Measurements from ENCODE around the gene DIP2C. TPM values are rescaled to one million over a fixed set of nuclear protein-coding genes. Genes with fewer than 3 reads are reported as not detected.
A peak's percentile ranks its signal among the peaks of the same experiment; 100 is the strongest.
"Not testable (repeated sequence)": the region's sequence is repeated elsewhere in the genome, so short reads cannot be mapped to it uniquely, and the experiment has no call there.

Gene DIP2C
- polyA plus RNA-seq, 1 donor from 2014 or later, result 1.4 TPM

GRCh38 chr10:329361-330099 is 359.9 kb downstream of the DIP2C start:
- no peaks in the 10 kb centered on the region for H3K9me3 Mint-ChIP-seq
- H3K27me3 Mint-ChIP-seq, result peaks cover 10% of the 10 kb centered on the region
- H3K27ac Mint-ChIP-seq, result peak overlapping the region in 2 of 3 donors; percentile 26 to 87
- H3K4me3 Mint-ChIP-seq, result peak overlapping the region; percentile 30 to 97 (median 70)
- no peaks in the 10 kb centered on the region for H3K36me3 Mint-ChIP-seq
- H3K4me1 Mint-ChIP-seq, result peaks cover 23 to 41% (median 26%) of the 10 kb centered on the region in 3 donors

DNA sequence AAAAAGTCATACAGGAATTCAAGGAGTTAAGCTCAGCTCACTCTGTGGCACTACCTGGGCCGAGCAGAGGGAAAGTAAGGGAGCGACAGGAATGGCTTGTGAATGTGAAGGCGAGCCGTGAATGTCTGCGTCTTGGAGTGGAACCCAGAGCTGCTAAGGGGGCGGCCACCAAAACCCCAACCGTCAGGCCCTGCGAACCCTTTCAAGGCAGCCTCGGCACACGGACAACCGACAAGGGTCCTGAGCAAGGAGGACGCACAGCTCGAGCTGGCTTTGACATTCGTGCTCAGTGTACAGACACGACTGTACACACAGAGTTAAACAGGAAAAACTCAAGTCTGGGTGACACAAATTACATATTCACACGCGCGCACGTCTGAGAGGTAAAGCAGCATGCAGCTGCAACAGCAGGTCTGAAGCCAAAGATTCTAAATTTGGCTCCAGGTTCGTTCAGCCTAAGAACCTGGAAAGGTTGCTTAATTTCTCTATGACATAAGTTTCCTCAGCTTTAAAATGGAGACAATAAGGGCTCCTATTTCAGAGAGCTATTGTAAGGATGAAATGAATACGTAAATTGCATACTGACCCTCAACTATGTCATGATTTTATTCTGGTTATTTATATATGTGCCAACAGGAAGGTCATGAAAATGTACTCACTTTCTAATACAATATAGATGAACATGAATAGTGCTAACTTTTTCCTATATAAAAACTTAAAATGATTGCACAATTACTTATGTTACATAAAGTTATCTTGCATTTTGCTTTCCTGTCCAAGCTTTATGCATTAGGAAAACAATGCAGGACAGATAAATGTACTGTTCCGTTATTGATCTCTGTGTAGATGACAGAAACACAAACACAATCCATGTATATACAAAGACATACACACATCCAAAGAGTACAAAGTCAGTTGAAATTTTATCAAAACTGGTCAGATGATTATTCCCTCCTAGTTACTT is 361.3 kb downstream of the DIP2C start:
- Mint-ChIP-seq H3K9me3 (no peaks in the 10 kb centered on the region), H3K36me3 (no peaks in the 10 kb centered on the region), H3K27me3 (peaks cover 17% of the 10 kb centered on the region), H3K27ac (no peak overlapping the region), H3K4me1 (peaks cover 26 to 40% (median 28%) of the 10 kb centered on the region in 3 donors), H3K4me3 (no peak overlapping the region)

GRCh38 chr10:326894-327635 is 362.4 kb downstream of the DIP2C start:
- no peaks in the 10 kb centered on the region for H3K9me3 Mint-ChIP-seq
- H3K36me3 Mint-ChIP-seq, result no peaks in the 10 kb centered on the region
- peak overlapping the region in 1 of 3 donors; percentile 35 for H3K27ac Mint-ChIP-seq

GRCh38 chr10:326350-326749 is 363.1 kb downstream of the DIP2C start:
- no peak overlapping the region for H3K4me3 Mint-ChIP-seq
- H3K36me3 Mint-ChIP-seq, result no peaks in the 10 kb centered on the region
- peaks cover 17% of the 10 kb centered on the region for H3K27me3 Mint-ChIP-seq
- peak overlapping the region in 1 of 3 donors; percentile 35 for H3K27ac Mint-ChIP-seq
- no peaks in the 10 kb centered on the region for H3K9me3 Mint-ChIP-seq
- H3K4me1 Mint-ChIP-seq, result peaks cover 18 to 26% (median 24%) of the 10 kb centered on the region in 3 donors

More at GRCh38 chr10:326894-327635, 362.4 kb downstream of the DIP2C start:
- H3K27me3 Mint-ChIP-seq, result peaks cover 17% of the 10 kb centered on the region
- no peak overlapping the region for H3K4me3 Mint-ChIP-seq
- H3K4me1 Mint-ChIP-seq, result peaks cover 18 to 32% (median 26%) of the 10 kb centered on the region in 3 donors

- Mint-ChIP-seq H3K27ac (peak overlapping the region in 1 of 3 donors; percentile 2), H3K4me3 (peak overlapping the region in 2 of 4 donors; percentile 10 to 65)
These were observed 364.2 kb downstream of the DIP2C start for GRCh38 chr10:325282-325681.

DNA sequence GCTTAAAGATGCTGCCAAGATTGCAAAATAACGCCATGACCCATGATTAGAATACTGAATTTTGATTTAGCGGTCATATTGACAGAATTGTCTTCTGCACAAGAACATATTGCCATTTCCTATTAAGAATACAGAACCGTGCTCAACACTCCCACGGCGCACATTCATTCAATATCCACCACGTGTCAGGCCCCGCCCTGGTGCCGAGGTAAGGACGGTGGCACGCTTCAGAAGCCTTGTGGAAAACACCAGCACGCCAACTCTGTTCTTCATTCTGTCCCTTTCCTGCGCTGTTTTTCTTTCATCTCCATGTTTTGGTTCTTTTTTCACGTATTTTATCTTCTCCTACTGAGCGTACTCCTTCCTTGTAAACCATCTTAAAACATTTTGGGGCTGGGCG is 364.9 kb downstream of the DIP2C start:
- H3K4me3 Mint-ChIP-seq, result peak overlapping the region in 3 of 4 donors; percentile 11 to 92 (median 72)
- peak overlapping the region; percentile 6 to 88 (median 53) for H3K27ac Mint-ChIP-seq
- no peaks in the 10 kb centered on the region for H3K9me3 Mint-ChIP-seq
- peaks cover 17% of the 10 kb centered on the region for H3K27me3 Mint-ChIP-seq
- H3K4me1 Mint-ChIP-seq, result peaks cover 18 to 22% (median 21%) of the 10 kb centered on the region in 3 donors
- no peaks in the 10 kb centered on the region for H3K36me3 Mint-ChIP-seq

More at GRCh38 chr10:325282-325681, 364.2 kb downstream of the DIP2C start:
- peaks cover 17% of the 10 kb centered on the region for H3K27me3 Mint-ChIP-seq
- no peaks in the 10 kb centered on the region for H3K9me3 Mint-ChIP-seq
- H3K4me1 Mint-ChIP-seq, result peaks cover 18 to 25% (median 22%) of the 10 kb centered on the region in 3 donors
- no peaks in the 10 kb centered on the region for H3K36me3 Mint-ChIP-seq

DNA sequence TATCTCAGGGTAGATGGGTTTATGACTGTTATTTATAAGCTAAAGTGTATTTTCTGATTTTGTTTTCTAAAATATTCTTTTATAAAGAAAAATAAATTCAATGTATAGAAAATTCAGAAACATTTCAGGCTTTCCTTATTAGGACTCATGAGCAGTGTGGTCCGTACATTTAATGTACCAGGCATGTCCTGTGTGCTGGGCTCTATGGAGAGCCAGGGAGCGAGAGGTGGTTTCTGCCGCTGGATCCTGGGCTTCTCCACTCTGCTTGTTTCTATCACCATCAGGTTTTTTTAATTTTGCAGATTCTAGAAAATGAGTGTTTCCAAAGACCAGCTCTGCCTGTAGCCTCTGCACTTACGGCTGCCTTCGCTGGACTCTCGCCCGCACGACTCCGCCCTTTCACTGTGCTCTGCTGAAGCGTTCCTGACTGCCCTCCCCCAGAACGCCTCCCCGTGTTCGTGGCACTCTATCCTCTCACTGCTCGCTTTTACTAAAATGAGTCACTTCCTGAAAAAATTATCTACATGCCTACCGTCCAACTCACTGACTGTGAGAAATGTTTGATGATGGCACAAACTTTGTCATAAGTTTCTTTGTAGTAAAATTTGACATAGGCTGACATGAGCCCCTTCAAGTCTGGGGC is 365.7 kb downstream of the DIP2C start:
- peaks cover 13 to 18% (median 16%) of the 10 kb centered on the region in 3 donors for H3K4me1 Mint-ChIP-seq
- H3K4me3 Mint-ChIP-seq, result peak overlapping the region; percentile 11 to 92 (median 77)
- peaks cover 17% of the 10 kb centered on the region for H3K27me3 Mint-ChIP-seq
- no peaks in the 10 kb centered on the region for H3K36me3 Mint-ChIP-seq
- H3K9me3 Mint-ChIP-seq, result no peaks in the 10 kb centered on the region
- peak overlapping the region in 2 of 3 donors; percentile 6 to 53 for H3K27ac Mint-ChIP-seq

DNA sequence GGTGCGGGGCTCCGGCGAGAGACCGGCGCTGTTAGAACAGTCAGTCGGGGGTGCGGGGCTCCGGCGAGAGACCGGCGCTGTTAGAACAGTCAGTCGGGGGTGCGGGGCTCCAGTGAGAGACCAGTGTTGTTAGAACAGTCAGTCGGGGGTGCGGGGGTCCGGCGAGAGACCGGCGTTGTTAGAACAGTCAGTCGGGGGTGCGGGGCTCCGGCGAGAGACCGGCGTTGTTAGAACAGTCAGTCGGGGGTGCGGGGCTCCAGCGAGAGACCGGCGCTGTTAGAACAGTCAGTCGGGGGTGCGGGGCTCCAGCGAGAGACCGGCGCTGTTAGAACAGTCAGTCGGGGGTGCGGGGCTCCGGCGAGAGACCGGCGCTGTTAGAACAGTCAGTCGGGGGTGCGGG is 366.4 kb downstream of the DIP2C start:
- H3K9me3 Mint-ChIP-seq, H3K27ac Mint-ChIP-seq, H3K36me3 Mint-ChIP-seq: not testable (repeated sequence)
- peaks cover 13 to 20% (median 16%) of the 10 kb centered on the region in 3 donors for H3K4me1 Mint-ChIP-seq
- H3K4me3 Mint-ChIP-seq, result peak overlapping the region in 1 of 4 donors; percentile 71
- H3K27me3 Mint-ChIP-seq, result peaks cover 17% of the 10 kb centered on the region

DNA sequence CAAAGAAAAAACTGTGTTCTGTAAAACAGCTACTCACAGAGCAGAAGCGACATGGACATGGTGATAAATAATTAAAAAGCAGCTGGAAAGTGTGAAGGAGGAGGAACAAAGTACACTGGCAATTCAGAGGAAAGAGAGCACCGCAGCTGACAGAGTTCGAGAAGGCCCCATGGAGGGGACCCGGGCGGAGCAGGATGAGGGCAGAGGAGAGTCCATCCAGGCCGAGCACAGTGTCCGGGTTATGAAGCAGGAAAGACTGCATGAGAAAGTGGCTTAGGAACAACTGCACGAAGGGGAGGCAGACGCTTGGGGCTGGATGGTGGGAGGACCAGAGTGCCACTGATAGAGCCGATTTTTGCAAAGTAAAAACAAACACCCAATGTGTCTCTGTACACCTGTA is 368.7 kb downstream of the DIP2C start:
- Mint-ChIP-seq H3K9me3 (no peaks in the 10 kb centered on the region), H3K4me1 (peaks cover 28 to 40% (median 32%) of the 10 kb centered on the region in 3 donors), H3K36me3 (no peaks in the 10 kb centered on the region), H3K27me3 (peaks cover 18% of the 10 kb centered on the region), H3K4me3 (peak overlapping the region in 1 of 4 donors; percentile 51), H3K27ac (peak overlapping the region in 1 of 3 donors; percentile 41)

GRCh38 chr10:317926-318325 is 371.5 kb downstream of the DIP2C start:
- Mint-ChIP-seq H3K27ac (peak overlapping the region in 2 of 3 donors; percentile 80 to 90), H3K4me3 (peak overlapping the region in 1 of 4 donors; percentile 84)

GRCh38 chr10:317271-317769 is 372.1 kb downstream of the DIP2C start:
- Mint-ChIP-seq H3K4me3 (peak overlapping the region; percentile 33 to 84 (median 64)), H3K36me3 (no peaks in the 10 kb centered on the region), H3K4me1 (peaks cover 29 to 43% (median 40%) of the 10 kb centered on the region in 3 donors), H3K27me3 (peaks cover 2% of the 10 kb centered on the region), H3K27ac (peak overlapping the region; percentile 58 to 91 (median 90)), H3K9me3 (no peaks in the 10 kb centered on the region)

More at GRCh38 chr10:317926-318325, 371.5 kb downstream of the DIP2C start:
- Mint-ChIP-seq H3K27me3 (peaks cover 2% of the 10 kb centered on the region), H3K9me3 (no peaks in the 10 kb centered on the region), H3K4me1 (peaks cover 28 to 40% (median 40%) of the 10 kb centered on the region in 3 donors), H3K36me3 (no peaks in the 10 kb centered on the region)

DNA sequence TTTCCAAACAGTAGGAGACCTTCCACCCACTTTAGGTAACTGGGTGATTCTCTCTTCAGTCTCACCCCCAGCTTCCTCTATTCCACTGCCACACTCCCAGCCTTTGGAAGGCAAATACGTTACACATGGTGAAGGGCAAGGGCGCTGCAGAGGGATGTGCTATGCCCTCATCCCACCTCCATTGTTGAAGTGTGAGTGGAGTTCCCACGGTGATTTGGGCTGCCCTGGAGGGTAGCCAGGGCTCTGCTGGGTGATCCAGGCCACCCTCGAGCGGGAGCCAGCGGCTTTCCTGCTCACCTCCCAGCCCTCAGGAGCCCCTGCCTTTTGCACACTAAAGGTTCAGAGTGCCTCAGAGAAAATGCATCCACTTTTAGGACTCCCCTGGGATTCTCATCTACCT is 373.1 kb downstream of the DIP2C start:
- H3K27me3 Mint-ChIP-seq, result peaks cover 4% of the 10 kb centered on the region
- H3K27ac Mint-ChIP-seq, result peak overlapping the region; percentile 39 to 91 (median 90)
- no peaks in the 10 kb centered on the region for H3K9me3 Mint-ChIP-seq
- peak overlapping the region in 2 of 4 donors; percentile 10 to 61 for H3K4me3 Mint-ChIP-seq
- H3K4me1 Mint-ChIP-seq, result peaks cover 37 to 51% (median 49%) of the 10 kb centered on the region in 3 donors
- H3K36me3 Mint-ChIP-seq, result no peaks in the 10 kb centered on the region

DNA sequence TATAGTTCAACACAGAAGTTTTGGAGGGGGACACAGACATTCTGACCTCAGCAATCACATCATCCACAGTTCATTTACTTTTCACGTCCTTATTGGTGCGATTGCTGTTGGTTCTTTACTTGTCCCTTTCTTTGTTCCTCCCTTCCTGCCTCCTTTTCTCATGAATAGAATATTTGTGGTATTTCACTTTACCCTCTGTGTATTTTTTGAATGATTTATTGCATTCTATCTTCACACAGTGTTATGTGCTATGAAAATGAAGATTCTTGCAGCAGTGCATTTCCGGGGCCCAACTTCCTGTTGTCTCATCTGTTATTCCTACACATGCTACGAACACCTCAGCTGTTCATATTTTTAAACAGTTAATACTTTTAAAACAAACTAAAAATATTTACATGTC is 374.6 kb downstream of the DIP2C start:
- Mint-ChIP-seq H3K27ac (peak overlapping the region; percentile 39 to 83 (median 75)), H3K4me3 (peak overlapping the region in 3 of 4 donors; percentile 13 to 81 (median 57)), H3K27me3 (peaks cover 8% of the 10 kb centered on the region), H3K4me1 (peaks cover 37 to 55% (median 54%) of the 10 kb centered on the region in 3 donors), H3K9me3 (no peaks in the 10 kb centered on the region), H3K36me3 (no peaks in the 10 kb centered on the region)

Measured in IgD-negative memory B cell (primary cell).